RCC 7860 (cell line): Measurements from ENCODE around the gene GALNT7.

Experiments used
- DNase-seq: peaks from one replicate; pipeline ENCODE4 v3.0.0-alpha.2; 2015; ENCODE audit warnings: low spot score
- FAIRE-seq: peaks from 2 replicates; lab custom pipeline; 2012; peaks lifted over from hg19 to GRCh38; lab: Jason Lieb, UNC

The GALNT7 gene

DNA sequence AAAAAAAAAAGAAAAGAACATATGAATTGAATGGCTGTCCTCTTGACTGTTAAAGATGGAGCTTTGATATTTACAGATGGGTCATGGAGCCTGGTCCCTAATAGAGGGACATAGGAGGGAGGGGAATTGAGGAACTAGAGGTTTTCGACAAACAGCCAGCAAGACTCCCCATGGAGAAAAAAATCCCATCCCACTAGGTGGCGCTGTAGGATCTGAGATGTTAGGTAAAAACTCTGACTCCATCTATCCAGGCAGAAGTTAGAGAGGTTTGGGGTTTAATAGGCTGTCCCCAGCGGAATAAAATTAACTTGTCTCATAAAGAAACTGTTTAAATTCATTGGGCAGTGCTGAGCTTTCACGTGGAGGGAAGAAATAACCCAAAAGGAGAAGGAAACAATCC, 119.7 kb downstream of the GALNT7 start:
- no peak for DNase-seq
- FAIRE-seq: no peak

- FAIRE-seq (no peak), DNase-seq (no peak)
Observed at GRCh38 chr4:173288698-173289352, 120.2 kb downstream of the GALNT7 start.

DNA sequence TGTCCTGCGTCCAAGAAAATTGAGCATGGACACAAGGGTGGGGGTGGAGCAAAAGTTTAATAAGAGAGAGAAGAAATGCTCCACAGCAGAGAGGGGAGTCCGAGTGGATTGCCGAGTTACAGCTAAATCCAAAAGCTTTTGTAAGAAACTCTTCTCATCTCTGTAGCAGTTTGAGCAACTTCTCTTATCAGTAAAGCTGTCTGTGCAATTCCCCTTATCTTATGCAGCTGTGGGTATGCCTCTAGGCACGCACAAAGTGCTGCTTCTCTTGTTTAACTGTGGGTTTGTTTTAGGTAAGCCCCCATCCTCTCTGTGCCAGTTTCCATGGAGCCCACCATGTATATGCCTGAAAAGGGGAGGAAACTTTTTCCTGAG, 120.7 kb downstream of the GALNT7 start:
- FAIRE-seq: no peak
- DNase-seq: no peak

DNA sequence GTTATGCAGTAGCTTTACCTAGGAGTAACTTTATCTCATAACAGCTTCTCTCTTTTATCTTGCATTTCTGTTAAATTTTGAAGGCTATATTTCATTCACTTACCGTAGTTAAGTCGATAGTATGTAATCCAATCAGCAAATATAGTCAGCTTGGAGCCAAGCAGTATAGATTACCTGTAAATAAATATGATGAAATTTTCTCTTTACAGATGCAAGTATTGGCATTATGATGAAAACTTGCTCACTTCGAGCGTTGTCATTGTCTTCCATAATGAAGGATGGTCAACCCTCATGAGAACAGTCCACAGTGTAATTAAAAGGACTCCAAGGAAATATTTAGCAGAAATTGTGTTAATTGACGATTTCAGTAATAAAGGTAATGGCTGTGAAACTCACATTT, 123.3 kb downstream of the GALNT7 start:
- DNase-seq (no peak), FAIRE-seq (no peak)

DNA sequence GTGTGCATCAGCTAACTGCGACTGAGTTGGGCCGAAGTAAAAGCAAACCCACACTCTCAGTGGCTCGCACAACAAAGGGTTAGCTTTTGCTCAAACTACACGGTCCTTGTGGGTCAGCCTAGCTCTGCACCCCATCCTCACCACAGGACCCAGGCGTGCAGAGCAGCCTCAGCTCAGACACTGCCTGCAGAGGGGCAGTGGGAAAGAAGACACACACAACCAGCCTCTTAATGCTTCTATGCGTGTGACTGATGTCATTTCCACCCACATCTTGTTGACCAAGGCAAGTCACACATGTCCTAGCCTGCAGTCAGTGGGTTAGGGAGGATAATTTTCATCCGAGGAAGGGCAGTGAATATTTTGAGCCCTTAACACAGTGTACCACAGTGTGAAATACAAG, 125.1 kb downstream of the GALNT7 start:
- no peak for DNase-seq
- FAIRE-seq: no peak

DNA sequence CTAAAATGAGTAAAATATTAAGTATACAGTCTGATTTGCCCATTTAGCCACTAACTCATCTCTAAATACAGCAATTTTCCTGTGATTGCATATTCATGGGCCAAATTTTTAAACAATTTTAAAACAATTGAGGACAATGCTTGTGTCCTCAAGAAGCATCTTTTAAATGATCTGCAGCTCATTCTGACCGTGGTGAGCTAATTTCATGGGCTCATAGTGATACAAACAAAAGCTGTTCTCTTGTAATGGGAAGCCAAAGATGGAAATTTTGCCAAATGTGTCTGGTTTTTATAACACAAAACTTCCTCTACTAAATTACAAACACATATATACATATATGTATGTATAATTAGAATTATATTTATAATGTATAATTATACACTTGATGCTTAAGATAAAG, 125.8 kb downstream of the GALNT7 start:
- no peak for FAIRE-seq
- no peak for DNase-seq

DNA sequence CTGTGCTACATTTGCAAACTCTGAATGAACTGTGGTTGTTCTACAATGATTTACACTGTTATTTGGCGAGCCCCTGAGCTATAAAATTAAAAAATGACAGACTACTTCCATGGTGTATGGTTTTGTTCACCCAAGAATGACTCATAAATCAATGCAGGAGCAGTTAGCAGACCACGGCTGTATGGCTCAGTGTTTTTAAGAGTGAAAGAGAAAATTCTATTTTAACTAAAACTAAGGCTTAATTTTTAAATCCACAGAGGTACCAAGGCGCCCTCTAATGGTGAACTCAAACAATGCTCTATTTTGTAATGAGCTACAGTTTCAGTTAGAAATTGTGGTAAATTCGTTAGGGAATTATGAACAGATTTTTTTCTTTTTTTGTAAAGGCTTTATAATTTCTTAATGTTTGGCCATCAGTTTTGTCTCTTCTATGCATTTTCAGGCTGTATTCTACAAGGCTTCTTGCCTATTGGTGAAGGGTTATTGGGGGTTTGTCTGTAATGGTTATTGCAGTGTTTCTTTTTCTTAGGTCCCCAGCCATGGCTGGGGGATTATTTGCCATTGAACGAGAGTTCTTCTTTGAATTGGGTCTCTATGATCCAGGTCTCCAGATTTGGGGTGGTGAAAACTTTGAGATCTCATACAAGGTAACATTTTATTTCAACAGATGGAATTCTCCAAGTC, 133.0 kb downstream of the GALNT7 start:
- DNase-seq (peak; percentile 67), FAIRE-seq (peak; percentile 88)

DNA sequence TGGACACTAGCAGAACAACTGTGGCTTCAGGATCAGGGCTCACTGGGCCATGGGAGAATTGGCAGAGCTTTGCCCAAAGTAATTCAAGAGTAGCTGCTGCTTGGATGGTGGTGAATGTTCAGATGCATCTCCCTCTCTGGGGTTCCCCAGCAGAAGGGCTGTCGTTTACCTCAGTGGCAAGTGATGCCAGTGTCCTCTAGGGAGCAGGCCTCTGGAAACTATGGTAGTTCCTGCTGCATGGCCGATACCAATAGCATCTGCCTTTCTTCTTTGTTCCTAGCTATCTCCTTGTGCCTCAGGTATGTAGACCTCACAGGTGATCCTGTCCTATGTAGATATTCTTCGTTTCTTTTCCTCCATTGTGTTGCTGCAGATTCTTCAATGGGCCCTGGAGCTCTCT, 139.2 kb downstream of the GALNT7 start:
- FAIRE-seq (no peak), DNase-seq (no peak)

GRCh38 chr4:173311368-173311767, 142.8 kb downstream of the GALNT7 start:
- no peak for DNase-seq
- FAIRE-seq: no peak

GRCh38 chr4:173314715-173315114, 146.1 kb downstream of the GALNT7 start:
- DNase-seq: no peak
- no peak for FAIRE-seq

- no peak for DNase-seq
- FAIRE-seq: no peak
Observed at GRCh38 chr4:173316060-173316459, 147.4 kb downstream of the GALNT7 start.

DNA sequence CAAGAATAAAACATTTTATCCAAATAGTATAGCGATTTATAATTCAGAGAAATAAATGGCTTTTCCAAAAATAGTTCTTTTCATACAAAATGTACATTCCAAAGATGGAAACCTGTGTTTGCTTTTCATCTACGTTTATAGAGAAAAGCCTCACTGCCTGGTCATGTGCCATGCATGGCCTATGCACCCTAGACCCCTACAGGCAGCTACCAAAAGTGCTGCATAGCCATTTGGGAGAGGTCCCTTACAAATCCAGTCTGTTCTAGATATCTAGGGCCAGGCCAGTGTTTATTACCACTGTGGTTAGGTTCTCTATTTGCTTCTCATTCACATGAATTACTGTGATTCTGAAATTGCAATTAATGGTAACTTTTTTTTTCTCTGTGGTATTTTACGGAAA, 148.4 kb downstream of the GALNT7 start:
- DNase-seq (no peak), FAIRE-seq (no peak)

DNA sequence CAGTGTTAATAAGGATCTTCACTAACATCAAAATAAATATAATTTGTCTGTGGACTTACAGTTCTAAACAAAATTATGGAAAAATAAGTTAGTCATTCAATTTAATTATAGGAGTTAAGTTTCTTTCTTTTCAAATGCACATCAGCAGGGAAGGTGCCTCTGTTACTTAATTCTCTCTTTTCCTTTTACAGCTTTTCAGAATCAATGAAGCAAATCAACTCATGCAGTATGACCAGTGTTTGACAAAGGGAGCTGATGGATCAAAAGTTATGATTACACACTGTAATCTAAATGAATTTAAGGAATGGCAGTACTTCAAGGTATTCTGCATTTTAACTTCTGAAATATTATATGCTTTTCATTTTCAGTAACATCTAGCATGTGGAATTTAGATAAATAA, 149.6 kb downstream of the GALNT7 start:
- DNase-seq (no peak), FAIRE-seq (no peak)

DNA sequence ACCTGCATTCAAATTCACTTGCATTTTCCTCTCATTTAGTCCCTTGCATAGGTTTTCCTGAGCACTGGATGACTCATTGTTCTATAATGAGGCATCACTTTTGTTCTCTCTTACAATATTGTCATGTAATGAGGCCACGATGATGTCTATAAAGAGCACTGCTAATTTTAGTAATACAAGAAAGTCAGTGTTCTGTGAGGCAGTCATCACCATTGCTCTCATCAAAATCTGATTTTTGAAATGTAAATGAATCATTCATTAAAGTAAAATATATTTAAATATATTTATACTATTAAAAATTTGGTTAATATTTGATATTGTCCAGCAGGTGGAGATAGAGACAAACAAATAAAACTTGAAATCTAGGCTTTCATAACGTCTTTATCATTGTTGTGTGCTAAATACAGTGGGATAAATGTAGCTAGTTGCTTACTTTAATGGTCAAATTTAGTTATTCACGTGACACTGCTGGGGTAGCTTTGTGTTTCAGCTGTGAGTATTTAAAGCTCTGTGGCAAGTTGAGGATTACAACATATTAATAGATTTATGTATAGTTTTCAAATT, 150.1 kb downstream of the GALNT7 start:
- FAIRE-seq: peak; percentile 48
- peak; percentile 13 for DNase-seq

DNA sequence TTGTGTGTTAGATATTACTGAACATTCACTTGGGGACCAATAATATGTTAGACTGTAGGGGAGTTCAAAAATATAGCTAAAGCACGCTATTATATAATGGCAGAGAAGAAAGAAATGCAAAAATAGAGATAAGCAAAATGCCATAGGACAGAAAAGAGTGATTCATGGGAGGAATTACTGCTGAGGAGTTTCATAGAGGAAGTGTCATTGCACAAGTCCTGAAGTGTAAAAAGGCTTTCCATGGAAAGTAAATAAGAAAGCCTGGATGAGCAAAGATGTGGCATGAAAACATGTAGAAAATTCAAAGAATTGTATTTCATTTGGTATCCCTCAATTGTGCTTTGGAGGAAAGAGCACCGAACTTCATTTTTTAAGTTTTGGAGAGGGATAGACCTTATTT, 151.1 kb downstream of the GALNT7 start:
- DNase-seq (no peak), FAIRE-seq (no peak)

- no peak for DNase-seq
- no peak for FAIRE-seq
Observed at GRCh38 chr4:173325007-173325736, 156.6 kb downstream of the GALNT7 start.

DNA sequence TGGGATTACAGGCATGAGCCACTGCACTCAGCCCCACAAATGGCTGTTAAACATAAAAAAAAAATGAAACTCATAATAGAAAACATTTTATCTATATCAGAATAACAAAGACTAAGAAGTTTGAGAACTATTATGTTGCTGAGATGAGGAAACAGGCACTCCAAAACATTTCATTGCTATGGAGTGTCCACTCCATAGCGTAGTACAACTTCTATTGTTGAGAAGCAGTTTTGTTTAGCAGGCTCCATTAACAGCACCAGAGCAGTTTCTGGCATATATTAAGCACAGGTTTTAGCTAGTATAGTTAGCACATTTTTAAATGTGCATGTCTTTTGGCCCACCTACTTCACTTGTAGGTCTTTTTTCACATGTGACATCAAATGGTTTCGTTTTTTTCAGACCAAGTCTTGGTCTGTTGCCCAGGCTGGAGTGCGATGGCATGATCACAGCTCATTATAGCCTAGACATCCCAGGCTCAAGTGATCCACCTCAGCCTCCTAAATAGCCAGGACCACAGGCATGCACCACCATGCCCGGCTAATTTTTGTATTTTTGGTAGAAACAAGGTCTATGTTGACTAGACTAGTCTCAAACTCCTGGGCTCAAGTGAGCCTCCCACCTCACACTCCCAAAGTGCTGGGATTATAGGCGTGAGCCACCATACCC, 159.8 kb downstream of the GALNT7 start:
- DNase-seq (no peak), FAIRE-seq (no peak)

GRCh38 chr4:173330590-173330989, 162.0 kb downstream of the GALNT7 start:
- DNase-seq (no peak), FAIRE-seq (no peak)

DNA sequence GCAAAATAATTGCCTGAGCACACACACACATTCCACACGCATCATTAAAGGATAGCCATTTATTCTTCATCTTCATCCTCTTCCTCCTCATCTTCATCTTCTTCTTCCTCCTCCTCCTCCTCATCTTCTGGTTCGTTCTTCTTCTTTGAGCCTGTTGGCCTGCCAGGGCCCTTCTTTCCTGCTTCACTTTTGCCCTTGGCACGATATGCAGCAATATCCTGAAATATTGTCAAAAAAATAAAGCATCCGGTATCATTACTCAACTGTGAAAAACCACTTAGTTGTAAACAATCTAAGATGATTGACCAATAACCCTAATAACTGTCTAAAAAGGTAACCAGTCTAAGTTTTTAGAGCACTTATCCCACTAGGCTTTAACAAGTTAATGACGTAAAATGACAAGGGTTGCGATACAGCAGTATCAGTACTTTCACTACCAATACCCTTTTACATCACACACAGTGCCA, 163.4 kb downstream of the GALNT7 start:
- no peak for FAIRE-seq
- DNase-seq: no peak

DNA sequence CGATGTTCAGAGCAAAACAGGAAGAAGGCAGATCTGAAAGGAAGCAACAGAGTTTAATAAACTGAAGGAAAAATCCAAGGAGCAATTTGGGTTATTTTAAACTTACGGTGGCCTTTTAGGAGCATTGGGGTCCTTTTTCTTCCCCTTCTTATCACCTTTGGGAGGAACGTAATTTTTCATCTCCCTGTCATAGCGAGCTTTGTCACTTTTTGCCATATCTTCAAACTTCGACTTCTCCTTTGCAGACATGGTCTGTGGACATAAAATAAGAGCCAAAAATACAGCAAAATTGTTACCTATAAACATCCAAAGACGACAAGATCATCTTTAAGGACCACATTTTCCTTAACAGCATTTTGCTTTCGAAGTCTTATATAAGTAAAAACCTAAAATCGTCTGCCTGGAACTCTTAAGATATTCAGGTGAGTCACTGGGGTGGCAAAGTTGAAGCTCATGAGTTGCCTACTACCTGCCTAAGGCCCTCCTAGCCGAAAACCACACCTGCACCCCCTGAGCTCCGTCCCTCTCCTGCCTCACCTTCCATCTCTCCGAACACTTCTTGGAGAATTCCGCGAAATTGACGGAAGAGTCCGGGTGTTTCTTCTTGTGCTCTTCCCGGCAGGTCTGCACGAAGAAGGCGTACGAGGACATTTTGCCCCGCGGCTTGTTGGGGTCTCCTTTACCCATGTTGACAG, 164.5 kb downstream of the GALNT7 start:
- DNase-seq (no peak), FAIRE-seq (no peak)

DNA sequence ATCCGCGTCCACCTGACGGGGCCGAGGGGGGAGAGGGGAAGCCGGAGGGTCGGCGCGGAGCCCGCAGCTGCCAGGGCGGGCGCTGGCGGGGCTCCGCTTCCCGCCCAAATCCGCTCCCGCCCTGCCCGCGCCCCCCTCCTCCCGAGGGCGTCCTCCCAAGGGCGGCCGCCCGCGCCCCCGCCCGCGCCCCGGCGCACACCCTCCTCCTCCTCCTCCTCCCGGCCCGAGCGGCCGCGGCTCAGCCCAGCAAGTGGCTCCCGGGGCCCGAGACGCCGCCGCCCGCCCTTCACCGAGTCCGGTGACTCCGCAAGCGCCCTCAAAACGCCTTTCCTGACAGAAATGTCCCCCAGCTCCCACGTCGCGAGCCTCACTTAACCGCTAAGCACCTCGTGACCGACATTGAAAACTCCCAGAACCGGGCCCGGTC, 165.1 kb downstream of the GALNT7 start:
- DNase-seq (no peak), FAIRE-seq (no peak)
